NCI-H69 (cell line): Measurements from ENCODE around the gene PCDHA4.
A peak's percentile ranks its signal among the peaks of the same experiment; 100 is the strongest.
"Not testable (repeated sequence)": the region's sequence is repeated elsewhere in the genome, so short reads cannot be mapped to it uniquely, and the experiment has no call there.

Experiments
- DNase-seq: peaks from one replicate; lab custom pipeline; 2025; lab: John Stamatoyannopoulos, UW

Gene PCDHA4

DNA sequence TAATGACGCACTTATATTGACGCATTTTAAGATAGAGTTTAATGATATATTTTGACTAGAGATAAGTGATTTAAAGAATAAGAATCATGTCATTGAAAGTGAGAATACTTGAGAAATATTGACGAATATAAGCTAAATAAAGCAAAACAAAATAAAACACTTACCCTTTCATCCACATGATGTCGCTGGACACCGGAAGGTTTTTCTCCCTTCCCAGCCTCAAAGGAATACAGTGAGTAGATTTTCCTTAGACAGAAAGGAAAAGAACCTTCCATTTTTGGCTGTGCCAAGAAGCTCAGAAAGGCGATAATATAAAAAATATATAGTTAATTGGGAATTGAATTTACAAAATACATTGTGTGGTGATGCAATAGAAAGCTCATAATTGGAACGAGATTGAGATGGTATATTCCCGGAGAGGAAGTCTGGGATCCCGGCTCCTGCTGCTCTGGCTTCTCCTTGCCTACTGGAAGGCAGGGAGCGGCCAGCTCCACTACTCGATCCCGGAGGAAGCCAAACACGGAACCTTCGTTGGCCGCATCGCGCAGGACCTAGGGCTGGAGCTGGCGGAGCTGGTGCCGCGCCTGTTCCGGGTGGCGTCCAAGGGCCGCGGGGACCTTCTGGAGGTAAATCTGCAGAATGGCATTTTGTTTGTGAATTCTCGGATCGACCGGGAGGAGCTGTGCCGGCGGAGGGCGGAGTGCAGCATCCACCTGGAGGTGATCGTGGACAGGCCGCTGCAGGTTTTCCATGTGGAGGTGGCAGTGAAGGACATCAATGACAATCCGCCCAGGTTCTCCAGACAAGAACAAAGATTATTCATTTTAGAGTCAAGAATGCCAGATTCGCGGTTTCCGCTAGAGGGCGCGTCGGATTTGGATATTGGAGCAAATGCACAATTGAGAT lies 14.8 kb downstream of the PCDHA4 start, which contains the start of gene PCDHA5:
Gene PCDHA5 (plus strand): TSS at position 239 of the 906 bp plus-strand sequence.
- no peak for DNase-seq

GRCh38 chr5:140822281-140822629 lies 15.4 kb downstream of the PCDHA4 start:
- no peak for DNase-seq

GRCh38 chr5:140822969-140823368 lies 16.1 kb downstream of the PCDHA4 start:
- DNase-seq, result not testable (repeated sequence)

GRCh38 chr5:140823475-140823874 lies 16.6 kb downstream of the PCDHA4 start:
- no peak for DNase-seq

DNA sequence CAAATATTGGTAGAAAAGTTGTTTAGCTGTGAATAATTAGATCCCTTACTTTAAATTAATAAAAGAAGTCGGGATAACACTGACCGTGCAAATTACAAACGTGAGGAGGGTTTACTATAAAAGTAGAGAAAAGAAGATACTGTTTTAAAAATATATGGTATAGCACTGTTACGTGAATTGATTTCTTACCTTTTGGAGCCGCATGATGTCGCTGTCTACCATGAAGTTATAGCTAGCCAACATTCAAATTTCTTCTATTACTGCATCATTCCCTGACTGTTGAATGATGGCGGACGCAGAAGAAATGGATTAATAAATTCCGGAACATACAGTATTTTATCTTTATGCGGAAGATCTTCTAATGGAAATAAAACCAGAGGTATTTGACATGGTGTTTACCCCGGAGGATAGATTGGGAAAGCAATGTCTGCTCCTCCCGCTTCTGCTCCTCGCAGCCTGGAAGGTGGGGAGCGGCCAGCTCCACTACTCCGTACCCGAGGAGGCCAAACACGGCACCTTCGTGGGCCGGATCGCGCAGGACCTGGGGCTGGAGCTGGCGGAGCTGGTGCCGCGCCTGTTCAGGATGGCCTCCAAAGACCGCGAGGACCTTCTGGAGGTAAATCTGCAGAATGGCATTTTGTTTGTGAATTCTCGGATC lies 21.0 kb downstream of the PCDHA4 start, which contains the start of gene PCDHA6:
Gene PCDHA6 (plus strand): TSS at position 257 of the 658 bp plus-strand sequence. CDS start 132 bp downstream, at position 389.
- DNase-seq, result peak; percentile 71

GRCh38 chr5:140828362-140828737 lies 21.5 kb downstream of the PCDHA4 start:
- DNase-seq, result peak; percentile 75

GRCh38 chr5:140829511-140830501 lies 22.9 kb downstream of the PCDHA4 start:
- DNase-seq, result not testable (repeated sequence)

DNA sequence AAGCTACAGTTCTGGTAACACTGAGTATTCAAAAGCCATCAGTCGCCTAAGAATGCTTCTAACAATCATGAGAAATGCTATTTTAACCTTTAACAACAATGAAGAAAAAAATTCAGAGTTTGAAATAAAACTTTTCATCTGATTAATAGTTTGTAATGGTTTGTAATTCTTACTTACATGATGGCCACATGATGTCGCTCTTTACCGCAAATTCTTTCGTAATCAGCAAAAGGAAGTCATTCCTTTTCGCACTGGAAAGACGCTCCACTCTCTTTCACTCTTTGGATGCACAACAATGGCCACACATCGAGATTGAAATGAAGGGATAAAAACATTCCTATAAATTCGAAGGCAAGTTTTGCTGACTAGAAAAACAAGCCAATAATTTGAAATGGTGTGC lies 27.1 kb downstream of the PCDHA4 start, which contains the start of gene PCDHA7:
Gene PCDHA7 (plus strand): TSS at position 277 of the 400 bp plus-strand sequence. CDS start 115 bp downstream, at position 392.
- no peak for DNase-seq

- not testable (repeated sequence) for DNase-seq
These were observed 27.7 kb downstream of the PCDHA4 start for GRCh38 chr5:140834439-140835008.

DNA sequence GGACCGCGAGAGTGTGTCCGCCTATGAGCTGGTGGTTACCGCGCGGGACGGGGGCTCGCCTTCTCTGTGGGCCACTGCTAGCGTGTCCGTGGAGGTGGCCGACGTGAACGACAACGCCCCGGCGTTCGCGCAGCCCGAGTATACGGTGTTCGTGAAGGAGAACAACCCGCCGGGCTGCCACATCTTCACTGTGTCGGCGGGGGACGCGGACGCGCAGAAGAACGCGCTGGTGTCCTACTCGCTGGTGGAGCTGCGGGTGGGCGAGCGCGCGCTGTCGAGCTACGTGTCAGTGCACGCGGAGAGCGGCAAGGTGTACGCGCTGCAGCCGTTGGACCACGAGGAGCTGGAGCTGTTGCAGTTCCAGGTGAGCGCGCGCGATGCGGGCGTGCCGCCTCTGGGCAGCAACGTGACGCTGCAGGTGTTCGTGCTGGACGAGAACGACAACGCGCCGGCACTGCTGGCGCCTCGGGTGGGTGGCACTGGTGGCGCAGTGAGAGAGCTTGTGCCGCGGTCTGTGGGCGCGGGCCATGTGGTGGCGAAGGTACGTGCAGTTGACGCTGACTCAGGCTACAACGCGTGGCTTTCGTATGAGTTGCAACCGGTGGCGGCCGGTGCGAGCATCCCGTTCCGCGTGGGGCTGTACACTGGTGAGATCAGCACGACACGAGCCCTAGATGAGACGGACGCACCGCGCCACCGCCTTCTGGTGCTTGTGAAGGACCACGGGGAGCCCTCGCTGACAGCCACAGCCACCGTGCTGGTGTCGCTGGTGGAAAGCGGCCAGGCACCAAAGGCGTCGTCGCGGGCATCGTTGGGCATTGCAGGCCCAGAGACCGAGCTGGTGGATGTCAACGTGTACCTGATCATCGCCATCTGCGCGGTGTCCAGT lies 29.0 kb downstream of the PCDHA4 start:
- no peak for DNase-seq

DNA sequence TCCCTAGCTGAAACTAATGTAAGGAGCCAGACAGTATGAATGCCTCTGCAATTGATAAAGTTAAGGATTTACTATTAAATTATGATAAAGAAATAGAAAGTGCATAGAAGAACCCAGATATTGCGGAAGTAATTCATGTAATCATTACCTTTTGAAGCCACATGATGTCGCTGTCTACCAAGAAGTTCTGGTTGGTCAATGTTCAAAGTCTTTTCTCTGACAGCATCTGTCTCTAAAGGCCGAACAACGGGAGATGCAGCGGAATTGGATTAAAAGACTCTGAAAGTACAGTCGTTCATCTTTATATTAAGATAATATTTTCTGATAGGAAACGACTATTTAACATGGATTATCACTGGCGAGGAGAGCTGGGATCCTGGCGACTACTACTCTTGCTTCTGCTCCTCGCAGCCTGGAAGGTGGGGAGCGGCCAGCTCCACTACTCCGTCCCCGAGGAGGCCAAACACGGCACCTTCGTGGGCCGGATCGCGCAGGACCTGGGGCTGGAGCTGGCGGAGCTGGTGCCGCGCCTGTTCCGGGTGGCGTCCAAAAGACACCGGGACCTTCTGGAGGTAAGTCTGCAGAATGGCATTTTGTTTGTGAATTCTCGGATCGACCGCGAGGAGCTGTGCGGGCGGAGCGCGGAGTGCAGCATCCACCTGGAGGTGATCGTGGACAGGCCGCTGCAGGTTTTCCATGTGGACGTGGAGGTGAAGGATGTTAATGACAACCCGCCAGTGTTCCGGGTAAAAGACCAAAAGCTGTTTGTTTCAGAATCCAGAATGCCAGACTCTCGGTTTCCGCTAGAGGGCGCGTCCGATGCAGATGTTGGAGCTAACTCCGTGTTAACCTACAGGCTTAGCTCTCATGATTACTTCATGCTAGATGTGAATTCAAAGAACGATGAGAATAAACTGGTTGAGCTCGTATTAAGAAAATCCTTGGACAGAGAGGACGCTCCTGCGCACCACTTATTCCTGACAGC lies 34.4 kb downstream of the PCDHA4 start, which contains the start of gene PCDHA8:
Gene PCDHA8 (plus strand): TSS at position 210 of the 985 bp plus-strand sequence. CDS start 135 bp downstream, at position 345.
- peak; percentile 20 for DNase-seq

DNA sequence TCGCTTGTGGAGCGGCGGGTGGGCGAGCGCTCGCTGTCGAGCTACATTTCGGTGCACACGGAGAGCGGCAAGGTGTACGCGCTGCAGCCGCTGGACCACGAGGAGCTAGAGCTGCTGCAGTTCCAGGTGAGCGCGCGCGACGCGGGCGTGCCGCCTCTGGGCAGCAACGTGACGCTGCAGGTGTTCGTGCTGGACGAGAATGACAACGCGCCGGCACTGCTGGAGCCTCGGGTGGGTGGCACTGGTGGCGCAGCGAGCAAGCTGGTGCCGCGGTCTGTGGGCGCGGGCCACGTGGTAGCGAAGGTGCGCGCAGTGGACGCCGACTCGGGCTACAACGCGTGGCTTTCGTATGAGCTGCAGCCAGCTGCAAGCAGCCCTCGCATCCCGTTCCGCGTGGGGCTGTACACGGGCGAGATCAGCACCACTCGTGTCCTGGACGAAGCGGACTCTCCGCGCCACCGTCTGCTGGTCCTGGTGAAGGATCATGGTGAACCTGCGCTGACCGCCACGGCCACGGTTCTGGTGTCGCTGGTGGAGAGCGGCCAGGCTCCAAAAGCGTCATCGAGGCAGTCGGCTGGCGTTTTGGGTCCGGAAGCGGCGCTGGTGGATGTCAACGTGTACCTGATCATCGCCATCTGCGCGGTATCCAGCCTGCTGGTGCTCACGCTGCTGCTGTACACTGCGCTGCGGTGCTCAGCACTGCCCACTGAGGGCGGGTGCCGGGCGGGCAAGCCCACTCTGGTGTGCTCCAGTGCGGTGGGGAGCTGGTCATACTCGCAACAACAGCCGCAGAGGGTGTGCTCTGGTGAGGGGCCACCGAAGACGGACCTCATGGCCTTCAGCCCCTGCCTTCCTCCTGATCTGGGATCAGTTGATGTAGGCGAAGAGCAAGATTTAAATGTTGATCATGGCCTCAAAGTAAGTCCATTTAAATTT lies 36.2 kb downstream of the PCDHA4 start:
- no peak for DNase-seq

DNA sequence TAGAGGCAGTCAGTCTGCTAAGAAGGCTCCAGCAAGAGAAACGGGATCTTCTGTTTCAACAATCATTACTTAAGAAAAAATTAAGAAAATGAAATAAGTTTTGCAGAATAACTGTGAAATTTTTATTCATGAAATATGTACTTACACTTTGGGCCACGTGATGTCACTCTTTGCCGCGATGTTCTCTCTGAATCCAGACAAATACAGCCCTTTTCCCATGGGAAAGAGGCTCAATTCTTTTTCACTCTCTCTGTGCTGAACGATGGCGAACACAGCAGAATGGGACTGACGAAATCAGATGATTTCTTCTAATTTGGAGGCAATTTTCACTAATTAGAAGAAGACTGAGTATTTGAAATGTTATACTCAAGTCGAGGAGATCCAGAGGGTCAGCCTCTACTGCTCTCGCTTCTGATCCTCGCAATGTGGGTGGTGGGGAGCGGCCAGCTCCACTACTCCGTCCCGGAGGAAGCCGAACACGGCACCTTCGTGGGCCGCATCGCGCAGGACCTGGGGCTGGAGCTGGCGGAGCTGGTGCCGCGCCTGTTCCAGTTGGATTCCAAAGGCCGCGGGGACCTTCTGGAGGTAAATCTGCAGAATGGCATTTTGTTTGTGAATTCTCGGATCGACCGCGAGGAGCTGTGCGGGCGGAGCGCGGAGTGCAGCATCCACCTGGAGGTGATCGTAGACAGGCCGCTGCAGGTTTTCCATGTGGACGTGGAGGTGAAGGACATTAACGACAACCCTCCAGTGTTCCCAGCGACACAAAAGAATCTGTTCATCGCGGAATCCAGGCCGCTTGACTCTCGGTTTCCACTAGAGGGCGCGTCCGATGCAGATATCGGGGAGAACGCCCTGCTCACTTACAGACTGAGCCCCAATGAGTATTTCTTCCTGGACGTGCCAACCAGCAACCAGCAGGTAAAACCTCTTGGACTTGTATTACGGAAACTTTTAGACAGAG lies 41.6 kb downstream of the PCDHA4 start, which contains the start of gene PCDHA9:
Gene PCDHA9 (plus strand): TSS at position 244 of the 964 bp plus-strand sequence. CDS start 114 bp downstream, at position 358.
- not testable (repeated sequence) for DNase-seq

DNA sequence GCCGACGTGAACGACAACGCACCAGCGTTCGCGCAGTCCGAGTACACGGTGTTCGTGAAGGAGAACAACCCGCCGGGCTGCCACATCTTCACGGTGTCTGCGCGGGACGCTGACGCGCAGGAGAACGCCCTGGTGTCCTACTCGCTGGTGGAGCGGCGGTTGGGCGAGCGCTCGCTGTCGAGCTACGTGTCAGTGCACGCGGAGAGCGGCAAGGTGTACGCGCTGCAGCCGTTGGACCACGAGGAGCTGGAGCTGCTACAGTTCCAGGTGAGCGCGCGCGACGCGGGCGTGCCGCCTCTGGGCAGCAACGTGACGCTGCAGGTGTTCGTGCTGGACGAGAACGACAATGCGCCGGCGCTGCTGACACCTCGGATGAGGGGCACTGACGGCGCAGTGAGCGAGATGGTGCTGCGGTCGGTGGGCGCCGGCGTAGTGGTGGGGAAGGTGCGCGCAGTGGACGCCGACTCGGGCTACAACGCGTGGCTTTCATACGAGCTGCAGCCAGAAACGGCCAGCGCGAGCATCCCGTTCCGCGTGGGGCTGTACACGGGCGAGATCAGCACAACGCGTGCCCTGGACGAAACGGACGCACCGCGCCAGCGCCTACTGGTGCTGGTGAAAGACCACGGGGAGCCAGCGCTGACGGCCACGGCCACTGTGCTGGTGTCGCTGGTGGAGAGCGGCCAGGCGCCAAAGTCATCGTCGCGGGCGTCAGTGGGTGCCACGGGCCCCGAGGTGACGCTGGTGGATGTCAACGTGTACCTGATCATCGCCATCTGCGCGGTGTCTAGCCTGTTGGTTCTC lies 43.2 kb downstream of the PCDHA4 start:
- DNase-seq, result not testable (repeated sequence)
